Heart right ventricle (tissue), 16 donors: ENCODE results near the gene PLPPR5. TPM values are rescaled to one million over a fixed set of nuclear protein-coding genes. Genes with fewer than 3 reads are reported as not detected.

Experiments
- ATAC-seq, 8 donors: fragments of 200-7000 bp; cut with Tn5 transposase; one replicate each; pipeline ENCODE4 v1.9.1; 2020; ENCODE audit warnings: mild to moderate bottlenecking in 8 of 8, moderate library complexity in 8 of 8, moderate number of reproducible peaks in 1 of 8
- DNase-seq, 2 donors: peaks; one replicate each; pipeline ENCODE4 v3.0.0-alpha.2; 2020
- H3K27ac ChIP-seq, 10 donors: fragments of 200-600 bp; sonication (generic) in 2 of 10; one replicate each; pipeline versions ENCODE4 v1.5.0 to v1.8.0; 2020 to 2022; ENCODE audit warnings: mild to moderate bottlenecking in 3 of 10
- H3K27me3 ChIP-seq, 7 donors: fragments of 200-600 bp; one replicate each; pipeline ENCODE4 v1.8.0; 2021 to 2022; ENCODE audit warnings: mild to moderate bottlenecking in 2 of 7
- H3K36me3 ChIP-seq, 9 donors: fragments of 200-600 bp; sonication (generic) in 1 of 9; one replicate each; pipeline versions ENCODE4 v1.5.0 to v1.8.0; 2020 to 2022; ENCODE audit warnings: mild to moderate bottlenecking in 2 of 9
- H3K4me1 ChIP-seq, 9 donors: fragments of 200-600 bp; sonication (generic) in 1 of 9; one replicate each; pipeline versions ENCODE4 v1.5.0 to v1.8.0; 2020 to 2022; ENCODE audit warnings: mild to moderate bottlenecking in 4 of 9
- H3K4me3 ChIP-seq, 10 donors: fragments of 200-600 bp; sonication (generic) in 2 of 10; one replicate each; pipeline versions ENCODE4 v1.5.0 to v1.8.0; 2020 to 2022; ENCODE audit warnings: mild to moderate bottlenecking in 7 of 10, moderate library complexity in 2 of 10
- H3K9me3 ChIP-seq, 11 donors: fragments of 200-600 bp in 10 of 11; sonication (generic) in 2 of 11; one replicate each; pipeline versions ENCODE4 v1.5.0 to v1.8.0; 2013 to 2022; ENCODE audit warnings: mild to moderate bottlenecking in 2 of 11, control low read depth in 1 of 11, moderate library complexity in 1 of 11
- CTCF ChIP-seq, 9 donors: fragments of 200-600 bp; sonication (generic) in 2 of 9; IDR thresholded peaks; one replicate each; pipeline versions ENCODE4 v1.5.0 to v1.8.0; 2021 to 2022; ENCODE audit warnings: antibody characterized with exemption in 9 of 9, mild to moderate bottlenecking in 5 of 9, moderate library complexity in 1 of 9
- WGBS, 2 donors: extraction: QIAGEN DNeasy Blood & Tissue Kit; methylation state at CpG; one replicate each; pipeline ENCODE4 v1.1.7; 2013; ENCODE audit warnings: inconsistent platforms in 1 of 2; 5-methylcytosine and 5-hydroxymethylcytosine counted together
- intact Hi-C, 10 donors: fragments of 100-400 bp; cut with DNase I; formaldehyde crosslinking; loops; one replicate each; pipeline versions ENCODE4 v1.11.1 to v1.14.2; 2022
- polyA plus RNA-seq, 2 donors: library from polyadenylated mRNA; stranded (reverse); fragments of 200-250 nt; gene quantifications; one replicate each; pipeline ENCODE4 v1.2.3, GENCODE V29; 2013
- total RNA-seq, 10 donors: library from RNA; stranded (reverse); fragmentation: NEBNext Ultra II Directional in 3 of 10; extraction: Animal tissue kit (Norgen Biotek cat#: 25700) in 3 of 10; gene quantifications; one replicate each; pipeline versions ENCODE4 v1.2.1 to v1.2.4, GENCODE V29; 2021 to 2023
- donor health status: Arrhythmogenic right ventricular cardiomyopathy.
- donor health status: ischemic (EF 13 %, LVEDD 7.1; RV severe dilation, severe dysfunction).
- donor health status: healthy with polysubstance abuse.
- donor health status: DM: no; HTN: yes; CAD: no.
- donor health status: DM: no; HTN: no; CAD: no.
- donor health status: ischemic (EF 25% LVEDD 6.9; RV normal size, moderate dysfunction).
- donor health status: ischemic (EF 25% LVEDD 5.7; RV mildly dilated, moderate dysfunction).
- donor health status: healthy.
- donor health status: DM: yes; HTN: yes; CAD: no.
- donor health status: Ischemic cardiomyopathy.
- donor health status: ischemic (EF 35%, LVEDD 5.7; RV mildly dilated, moderate dysfunction).
- donor health status: nonischemic (EF 11% LVEDD 7.7; RV severe dilation, severe dysfunction).
- donor health status: DM: yes; HTN: yes; CAD: no.
- donor health status: PGD.
- donor health status: ischemic (EF 29% LVEDD 5.4; RV normal size, mild dysfunction).
- donor health status: nonischemic (EF 23%, LVEDD 6.1; RV moderate dilation, normal function).

PLPPR5 gene
- total and polyA plus RNA-seq, 12 donors, result 0.08 TPM; not detected in 11

GRCh38 chr1:98849969-98850636 lies 154.6 kb downstream of the PLPPR5 start:
- DNase-seq (no peak), ATAC-seq (no peak)
- H3K27ac ChIP-seq, result no peak overlapping the region
- no peaks in the 10 kb centered on the region for H3K36me3 ChIP-seq
- peaks cover 0 to 3% (median 0%) of the 10 kb centered on the region in 7 donors for H3K27me3 ChIP-seq
- no peaks in the 10 kb centered on the region for H3K4me1 ChIP-seq
- WGBS, 2 donors, result 88 to 92% methylated on average over 1 of the region's 1 CpG
- intact Hi-C loops, result no loop called here
- H3K9me3 ChIP-seq, result peaks cover 0 to 2% (median 0%) of the 10 kb centered on the region in 11 donors
- no peak overlapping the region for H3K4me3 ChIP-seq
- TF ChIP-seq CTCF (IDR thresholded peaks at IDR 0.05), result no peak

GRCh38 chr1:98842241-98842640 lies 162.4 kb downstream of the PLPPR5 start:
- TF ChIP-seq CTCF (IDR thresholded peaks at IDR 0.05), result no peak

More at GRCh38 chr1:98842241-98842640, 162.4 kb downstream of the PLPPR5 start:
- no peak overlapping the region for H3K4me3 ChIP-seq
- no peak for DNase-seq
- no peaks in the 10 kb centered on the region for H3K27me3 ChIP-seq
- H3K36me3 ChIP-seq, result no peaks in the 10 kb centered on the region
- intact Hi-C loops, result no loop called here
- H3K27ac ChIP-seq, result no peak overlapping the region
- H3K9me3 ChIP-seq, result peaks cover 0 to 2% (median 0%) of the 10 kb centered on the region in 11 donors
- 73 to 75% methylated on average over 2 of the region's 2 CpGs for WGBS, 2 donors
- H3K4me1 ChIP-seq, result no peaks in the 10 kb centered on the region
- no peak for ATAC-seq
